ENCODE results near the gene FAM20C. TPM values are rescaled to one million over a fixed set of nuclear protein-coding genes. Genes with fewer than 3 reads are reported as not detected.

The FAM20C gene
- total and polyA plus RNA-seq, 10 of the 15 experiments (the other 5 are each of a cell fraction or from before 2014, with no cell fraction given): 0.44 TPM; not detected in 9

DNA sequence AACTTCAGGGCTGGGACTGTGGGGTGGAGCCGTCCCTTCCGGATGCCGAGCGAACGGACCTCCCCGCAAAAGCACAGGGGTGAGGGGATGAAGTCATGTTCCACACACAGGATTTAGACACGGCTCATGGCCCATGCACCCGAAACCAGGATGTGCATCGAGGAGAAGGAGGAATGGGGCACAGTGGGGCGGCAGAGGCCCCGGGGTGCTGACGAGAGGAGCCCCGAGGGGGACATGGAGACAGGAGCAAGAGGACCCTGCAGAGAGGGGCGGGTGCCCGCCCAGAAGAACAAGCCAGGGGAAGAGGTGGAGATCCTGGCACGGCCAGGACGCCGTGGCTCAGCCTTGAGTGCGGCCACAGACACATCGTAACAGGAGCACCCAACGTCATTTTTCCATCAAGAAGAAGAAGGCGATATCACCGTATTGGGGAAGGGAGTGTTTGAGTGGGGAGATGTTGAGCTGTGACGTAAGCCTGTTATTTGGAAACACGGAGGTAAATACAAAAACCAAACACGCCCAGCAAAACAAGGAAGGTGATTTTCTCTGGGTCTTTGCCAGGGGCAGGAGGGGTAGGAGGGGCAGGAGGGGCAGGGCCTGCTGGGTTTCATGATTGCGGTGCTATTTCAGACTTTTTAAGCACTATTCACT lies 72.3 kb downstream of the FAM20C start (continued):
- TF ChIP-seq MEF2B (IDR thresholded peaks at IDR 0.05; ENCODE audit: partially characterized antibody, poor library complexity, severe bottlenecking): no peak
- TF ChIP-seq, protein P1, sequence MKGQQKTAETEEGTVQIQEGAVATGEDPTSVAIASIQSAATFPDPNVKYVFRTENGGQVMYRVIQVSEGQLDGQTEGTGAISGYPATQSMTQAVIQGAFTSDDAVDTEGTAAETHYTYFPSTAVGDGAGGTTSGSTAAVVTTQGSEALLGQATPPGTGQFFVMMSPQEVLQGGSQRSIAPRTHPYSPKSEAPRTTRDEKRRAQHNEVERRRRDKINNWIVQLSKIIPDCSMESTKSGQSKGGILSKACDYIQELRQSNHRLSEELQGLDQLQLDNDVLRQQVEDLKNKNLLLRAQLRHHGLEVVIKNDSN (IDR thresholded peaks at IDR 0.05; ENCODE audit: borderline replicate concordance, extremely low read length, insufficient read depth, low read depth, low read length): no peak
- TF ChIP-seq CHD1 (IDR thresholded peaks at IDR 0.05; ENCODE audit: low read depth, low read length): no peak

DNA sequence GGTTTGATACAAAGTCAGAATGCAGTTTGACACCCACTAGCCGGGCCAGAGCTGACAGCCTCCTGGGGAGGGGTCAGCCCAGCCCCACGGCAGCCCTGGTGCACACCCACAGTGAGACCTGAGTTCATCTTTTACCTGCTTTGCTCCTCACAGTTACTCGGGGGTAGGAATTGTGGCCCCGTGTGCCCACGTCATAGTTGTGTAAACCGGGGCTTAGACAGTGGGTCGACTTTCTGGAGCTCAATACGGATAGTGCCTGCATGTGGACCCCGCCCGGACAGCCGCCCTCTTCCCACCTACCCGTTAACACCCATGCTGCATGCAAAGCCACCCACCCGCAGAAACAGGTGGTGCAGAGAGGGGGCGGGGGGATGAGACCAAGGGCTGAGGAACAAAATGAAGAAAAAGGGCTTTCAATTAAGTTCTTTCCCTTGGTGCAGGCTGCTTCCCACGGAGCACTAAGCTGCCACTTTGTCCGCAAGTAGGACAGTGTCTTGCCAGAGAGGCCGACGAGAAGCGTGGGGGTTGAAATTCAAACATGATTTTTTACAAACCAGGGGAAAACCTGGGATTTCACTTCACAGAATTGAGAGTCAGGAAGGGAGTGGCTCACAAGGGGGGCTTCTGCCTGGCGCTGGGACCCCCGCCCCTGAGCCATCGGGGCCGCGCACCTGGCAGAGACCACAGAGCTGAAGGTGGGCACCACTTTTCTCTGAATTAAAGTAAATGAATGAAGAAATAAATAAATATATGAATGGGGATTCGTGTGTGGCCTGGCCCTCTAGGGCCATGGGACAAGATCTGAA lies 73.0 kb downstream of the FAM20C start:
- no peak overlapping the region for H3K9ac ChIP-seq (ENCODE audit: control insufficient read depth, insufficient read depth, low read length)
- no peak overlapping the region for H3K4me2 ChIP-seq (ENCODE audit: control insufficient read depth, insufficient read depth)
- ChIA-PET POLR2A (no interaction called here), SMC1A (ENCODE audit: uncharacterized antibody, unreplicated experiment) (no interaction called here), RAD21 (ENCODE audit: unreplicated experiment) (no interaction called here), CTCF (no interaction called here)
- H3K27ac ChIP-seq (ENCODE audit: control insufficient read depth, insufficient read depth): no peak overlapping the region
- in situ Hi-C loops (cut with MboI): no loop called here
- no peaks in the 10 kb centered on the region for H3K79me2 ChIP-seq (ENCODE audit: control insufficient read depth, insufficient read depth, low read length)
- no peaks in the 10 kb centered on the region; the same call in 2 of the 3 replicates for H3K9me3 ChIP-seq (replicated peaks; ENCODE audit: control insufficient read depth, insufficient read depth, low read length)
- intact Hi-C loops (cut with micrococcal nuclease; ENCODE audit: unreplicated experiment): no loop called here
- BruUV-seq (replicated peaks): no TSS peak
- no peak overlapping the region for H2AFZ ChIP-seq (ENCODE audit: control insufficient read depth, low read depth, low read length)
- FAIRE-seq (no peak), DNase-seq (ENCODE audit: low read depth, low spot score) (no peak), ATAC-seq (no peak)
- H3K36me3 ChIP-seq (ENCODE audit: control insufficient read depth in 2 of 2, insufficient read depth in 2 of 2, low read length in 1 of 2): no peaks in the 10 kb centered on the region
- H3K4me3 ChIP-seq: no peak overlapping the region
- no peaks in the 10 kb centered on the region for H3K27me3 ChIP-seq (replicated peaks in 1 of 2; ENCODE audit: control insufficient read depth in 2 of 2, insufficient read depth in 2 of 2, low read length in 1 of 2)
- 56% methylated on average over 25 of the region's 25 CpGs for WGBS (ENCODE audit: insufficient coverage, insufficient replicate concordance, low lambda C conversion rate, missing lambda C conversion rate)
- H3K4me1 ChIP-seq (ENCODE audit: control insufficient read depth, insufficient read depth, low read length): no peaks in the 10 kb centered on the region
- H4K20me1 ChIP-seq (ENCODE audit: control insufficient read depth, insufficient read depth): no peaks in the 10 kb centered on the region
- TF ChIP-seq GATAD2B (conservative IDR thresholded peaks at IDR 0.05; ENCODE audit: low read depth) (no peak), STAT1 (conservative IDR thresholded peaks at IDR 0.05) (no peak), SUPT20H (IDR thresholded peaks at IDR 0.05; ENCODE audit: borderline replicate concordance, control insufficient read depth, low read depth, low read length) (no peak), CHD4 (IDR thresholded peaks at IDR 0.05) (no peak), FOS (IDR thresholded peaks at IDR 0.05; ENCODE audit: borderline replicate concordance, extremely low read depth, insufficient read length) (no peak), HDAC2 (IDR thresholded peaks at IDR 0.05) (no peak), RELA (IDR thresholded peaks at IDR 0.05; ENCODE audit: borderline replicate concordance, partially characterized antibody) (no peak), CHD1 (IDR thresholded peaks at IDR 0.05; ENCODE audit: low read depth, low read length) (no peak), CBFB (IDR thresholded peaks at IDR 0.05; ENCODE audit: low read depth) (no peak), HDGF (IDR thresholded peaks at IDR 0.05) (no peak)
- TF ChIP-seq, protein P2, sequence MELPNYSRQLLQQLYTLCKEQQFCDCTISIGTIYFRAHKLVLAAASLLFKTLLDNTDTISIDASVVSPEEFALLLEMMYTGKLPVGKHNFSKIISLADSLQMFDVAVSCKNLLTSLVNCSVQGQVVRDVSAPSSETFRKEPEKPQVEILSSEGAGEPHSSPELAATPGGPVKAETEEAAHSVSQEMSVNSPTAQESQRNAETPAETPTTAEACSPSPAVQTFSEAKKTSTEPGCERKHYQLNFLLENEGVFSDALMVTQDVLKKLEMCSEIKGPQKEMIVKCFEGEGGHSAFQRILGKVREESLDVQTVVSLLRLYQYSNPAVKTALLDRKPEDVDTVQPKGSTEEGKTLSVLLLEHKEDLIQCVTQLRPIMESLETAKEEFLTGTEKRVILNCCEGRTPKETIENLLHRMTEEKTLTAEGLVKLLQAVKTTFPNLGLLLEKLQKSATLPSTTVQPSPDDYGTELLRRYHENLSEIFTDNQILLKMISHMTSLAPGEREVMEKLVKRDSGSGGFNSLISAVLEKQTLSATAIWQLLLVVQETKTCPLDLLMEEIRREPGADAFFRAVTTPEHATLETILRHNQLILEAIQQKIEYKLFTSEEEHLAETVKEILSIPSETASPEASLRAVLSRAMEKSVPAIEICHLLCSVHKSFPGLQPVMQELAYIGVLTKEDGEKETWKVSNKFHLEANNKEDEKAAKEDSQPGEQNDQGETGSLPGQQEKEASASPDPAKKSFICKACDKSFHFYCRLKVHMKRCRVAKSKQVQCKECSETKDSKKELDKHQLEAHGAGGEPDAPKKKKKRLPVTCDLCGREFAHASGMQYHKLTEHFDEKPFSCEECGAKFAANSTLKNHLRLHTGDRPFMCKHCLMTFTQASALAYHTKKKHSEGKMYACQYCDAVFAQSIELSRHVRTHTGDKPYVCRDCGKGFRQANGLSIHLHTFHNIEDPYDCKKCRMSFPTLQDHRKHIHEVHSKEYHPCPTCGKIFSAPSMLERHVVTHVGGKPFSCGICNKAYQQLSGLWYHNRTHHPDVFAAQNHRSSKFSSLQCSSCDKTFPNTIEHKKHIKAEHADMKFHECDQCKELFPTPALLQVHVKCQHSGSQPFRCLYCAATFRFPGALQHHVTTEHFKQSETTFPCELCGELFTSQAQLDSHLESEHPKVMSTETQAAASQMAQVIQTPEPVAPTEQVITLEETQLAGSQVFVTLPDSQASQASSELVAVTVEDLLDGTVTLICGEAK (IDR thresholded peaks at IDR 0.05; ENCODE audit: borderline replicate concordance): no peak
- TF ChIP-seq, protein P3, sequence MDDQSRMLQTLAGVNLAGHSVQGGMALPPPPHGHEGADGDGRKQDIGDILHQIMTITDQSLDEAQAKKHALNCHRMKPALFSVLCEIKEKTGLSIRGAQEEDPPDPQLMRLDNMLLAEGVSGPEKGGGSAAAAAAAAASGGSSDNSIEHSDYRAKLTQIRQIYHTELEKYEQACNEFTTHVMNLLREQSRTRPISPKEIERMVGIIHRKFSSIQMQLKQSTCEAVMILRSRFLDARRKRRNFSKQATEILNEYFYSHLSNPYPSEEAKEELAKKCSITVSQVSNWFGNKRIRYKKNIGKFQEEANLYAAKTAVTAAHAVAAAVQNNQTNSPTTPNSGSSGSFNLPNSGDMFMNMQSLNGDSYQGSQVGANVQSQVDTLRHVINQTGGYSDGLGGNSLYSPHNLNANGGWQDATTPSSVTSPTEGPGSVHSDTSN (IDR thresholded peaks at IDR 0.05; ENCODE audit: insufficient replicate concordance, low read depth, low read length): no peak
